SK-N-SH (cell line): ENCODE data around the gene CXADR. TPM values are rescaled to one million over a fixed set of nuclear protein-coding genes. Genes with fewer than 3 reads are reported as not detected.

Experiments
- CTCF ChIA-PET: fragments of 300-600, 350-600 bp; formaldehyde crosslinking; extraction: SDS; loops from one replicate; lab custom pipeline; 2021; lab: Yijun Ruan, JAX
- POLR2A ChIA-PET: fragments of 350-600 bp; sonication (Branson Sonifier 250); formaldehyde crosslinking; extraction: SDS; loops from one replicate; lab custom pipeline; 2020; ENCODE audit warnings: antibody characterized with exemption, inconsistent platforms; lab: Yijun Ruan, JAX
- DNase-seq: peaks from one replicate; pipeline ENCODE4 v3.0.0; 2012
- H2AFZ ChIP-seq: fragments of 200-600 bp; sonication (generic); 2 replicates; pipeline ENCODE4 v1.8.1; 2016; ENCODE audit warnings: antibody characterized with exemption, mild to moderate bottlenecking, low read depth
- H3F3A ChIP-seq: fragments of 200-600 bp; sonication (generic); replicated peaks from 2 replicates; pipeline ENCODE3; 2016; ENCODE audit warnings: antibody characterized with exemption, mild to moderate bottlenecking; ENCODE audit not compliant: insufficient read depth
- H3K27ac ChIP-seq, 2 experiments: fragments of 200-500 bp in 1 of 2; fragments of 200-600 bp in 1 of 2; sonication (Bioruptor generic) in 1 of 2; sonication (generic), shearing (Covaris generic) in 1 of 2; 2 replicates each; pipeline versions ENCODE4 v1.5.1 to v1.6.1; 2014 to 2016; ENCODE audit warnings: low read depth in 2 of 2, inconsistent platforms in 1 of 2, low read length in 1 of 2, mild to moderate bottlenecking in 1 of 2, mixed read lengths in 1 of 2
- H3K27me3 ChIP-seq: fragments of 200-600 bp; sonication (generic), shearing (Covaris generic); 2 replicates; pipeline ENCODE4 v1.6.1; 2016; ENCODE audit warnings: mixed run types; ENCODE audit not compliant: insufficient read depth
- H3K36me3 ChIP-seq, 2 experiments: fragments of 200-500 bp in 1 of 2; fragments of 200-600 bp in 1 of 2; sonication (Bioruptor generic) in 1 of 2; sonication (generic) in 1 of 2; replicated peaks in 1 of 2; 2 replicates each; pipeline versions ENCODE3 to v1.5.1; 2014 to 2016; ENCODE audit warnings: low read length in 1 of 2, mild to moderate bottlenecking in 1 of 2; ENCODE audit not compliant: insufficient read depth in 2 of 2, control insufficient read depth in 1 of 2
- H3K4me1 ChIP-seq, 2 experiments: fragments of 200-500 bp in 1 of 2; fragments of 200-600 bp in 1 of 2; sonication (Bioruptor generic) in 1 of 2; sonication (generic), shearing (Covaris generic) in 1 of 2; 2 replicates each; pipeline versions ENCODE4 v1.5.1 to v1.6.1; 2014 to 2016; ENCODE audit warnings: low read depth in 1 of 2, low read length in 1 of 2, mixed run types in 1 of 2; ENCODE audit not compliant: insufficient read depth in 2 of 2, control insufficient read depth in 1 of 2
- H3K4me2 ChIP-seq: fragments of 200-600 bp; sonication (generic), shearing (Covaris generic); 2 replicates; pipeline ENCODE4 v1.6.1; 2017; ENCODE audit warnings: mixed run types
- H3K4me3 ChIP-seq, 2 experiments: fragments of 200-500 bp in 1 of 2; fragments of 200-600 bp in 1 of 2; sonication (Bioruptor generic) in 1 of 2; sonication (generic), shearing (Covaris generic) in 1 of 2; 2 replicates each; pipeline versions ENCODE4 v1.5.1 to v1.8.1; 2014 to 2016; ENCODE audit warnings: low read depth in 2 of 2, inconsistent platforms in 1 of 2, low read length in 1 of 2, mild to moderate bottlenecking in 1 of 2, mixed read lengths in 1 of 2, moderate library complexity in 1 of 2
- H3K79me2 ChIP-seq: fragments of 200-600 bp; sonication (generic); 2 replicates; pipeline ENCODE4 v1.8.1; 2017; ENCODE audit warnings: mild to moderate bottlenecking; ENCODE audit not compliant: insufficient read depth
- H3K9ac ChIP-seq: fragments of 200-600 bp; sonication (generic); 2 replicates; pipeline ENCODE4 v1.6.1; 2017; ENCODE audit warnings: mixed run types
- H3K9me2 ChIP-seq: fragments of 200-600 bp; sonication (generic); 2 replicates; pipeline ENCODE4 v1.6.1; 2017; ENCODE audit warnings: mixed run types
- H3K9me3 ChIP-seq: fragments of 200-600 bp; sonication (generic); 2 replicates; pipeline ENCODE4 v1.6.1; 2017; ENCODE audit warnings: mixed run types, mild to moderate bottlenecking, moderate library complexity
- H4K20me1 ChIP-seq: fragments of 200-600 bp; sonication (generic); 2 replicates; pipeline ENCODE4 v1.6.1; 2017; ENCODE audit warnings: mild to moderate bottlenecking, mixed run types; ENCODE audit not compliant: insufficient read depth
- CHD2 ChIP-seq: fragments of 150-350 bp; IDR thresholded peaks from 2 replicates; pipeline ENCODE4 v1.6.1; 2018; ENCODE audit warnings: low read length; ENCODE audit not compliant: partially characterized antibody
- EZH2phosphoT487 ChIP-seq: fragments of 200-600 bp; sonication (generic); IDR thresholded peaks from 2 replicates; pipeline ENCODE4 v1.6.1; 2017; ENCODE audit warnings: low read depth, mixed run types, mild to moderate bottlenecking, antibody characterized with exemption, moderate library complexity, borderline replicate concordance
- FOXJ3 ChIP-seq: sonication (generic); formaldehyde crosslinking; IDR thresholded peaks from 2 replicates; pipeline ENCODE4 v1.5.1; 2020; ENCODE audit warnings: mild to moderate bottlenecking, missing genetic modification reagents
- GABPA ChIP-seq: IDR thresholded peaks from 2 replicates; pipeline ENCODE4 v1.4.0; 2012; ENCODE audit warnings: low read depth, mild to moderate bottlenecking
- GATA2 ChIP-seq: sonication (generic); formaldehyde crosslinking; IDR thresholded peaks from 2 replicates; pipeline ENCODE4 v1.5.0; 2020; ENCODE audit warnings: mild to moderate bottlenecking, missing genetic modification reagents
- JUND ChIP-seq: IDR thresholded peaks from 2 replicates; pipeline ENCODE4 v1.4.0; 2012
- MEF2A ChIP-seq: IDR thresholded peaks from 2 replicates; pipeline ENCODE4 v1.4.0; 2012; ENCODE audit warnings: low read depth, borderline replicate concordance
- NFIC ChIP-seq: IDR thresholded peaks from 2 replicates; pipeline ENCODE4 v1.4.0; 2012; ENCODE audit warnings: borderline replicate concordance
- POLR2AphosphoS5 ChIP-seq: IDR thresholded peaks from 2 replicates; pipeline ENCODE4 v1.6.1; 2012; ENCODE audit warnings: low read depth, low read length
- RAD21 ChIP-seq: IDR thresholded peaks from 2 replicates; pipeline ENCODE4 v1.6.1; 2012; ENCODE audit warnings: mild to moderate bottlenecking, low read length
- RCOR1 ChIP-seq: fragments of 150-350 bp; IDR thresholded peaks from 2 replicates; pipeline ENCODE4 v1.6.1; 2017; ENCODE audit warnings: antibody characterized with exemption, low read length
- RFX5 ChIP-seq: IDR thresholded peaks from 2 replicates; pipeline ENCODE4 v1.6.1; 2012; ENCODE audit warnings: mild to moderate bottlenecking, improper control_type of control experiment, low read length
- RXRA ChIP-seq: IDR thresholded peaks from 2 replicates; pipeline ENCODE4 v1.4.0; 2012; ENCODE audit warnings: low read depth, mild to moderate bottlenecking, borderline replicate concordance
- SIN3A ChIP-seq: IDR thresholded peaks from 2 replicates; pipeline ENCODE4 v1.6.1; 2012; ENCODE audit warnings: low read depth, mild to moderate bottlenecking, low read length, moderate library complexity, borderline replicate concordance
- SMC3 ChIP-seq: IDR thresholded peaks from 2 replicates; pipeline ENCODE4 v1.6.1; 2012; ENCODE audit warnings: low read depth, low read length, improper control_type of control experiment
- TAF1 ChIP-seq: IDR thresholded peaks from 2 replicates; pipeline ENCODE4 v1.6.1; 2012; ENCODE audit warnings: low read depth, mild to moderate bottlenecking, low read length, moderate library complexity, borderline replicate concordance
- TCF12 ChIP-seq: IDR thresholded peaks from 2 replicates; pipeline ENCODE4 v1.4.0; 2012
- TEAD4 ChIP-seq: IDR thresholded peaks from 2 replicates; pipeline ENCODE4 v1.4.0; 2012; ENCODE audit warnings: mild to moderate bottlenecking, borderline replicate concordance; ENCODE audit not compliant: insufficient read depth
- YY1 ChIP-seq: IDR thresholded peaks from 2 replicates; pipeline ENCODE4 v1.4.0; 2012; ENCODE audit warnings: low read depth, mild to moderate bottlenecking
- WGBS: methylation state at CpG from one replicate; pipeline ENCODE4 v1.1.6; 2017; ENCODE audit warnings: low lambda C conversion rate; 5-methylcytosine and 5-hydroxymethylcytosine counted together
- polyA plus RNA-seq, 3 experiments: library from polyadenylated mRNA; depleted of rRNA; stranded (reverse); fragments of >200 nt; gene quantifications; 2 replicates each; pipeline ENCODE4 v1.2.3, GENCODE V29; 2012
- TF ChIP-seq, protein P1 (sequence below): IDR thresholded peaks from 2 replicates; pipeline ENCODE4 v1.4.0; 2012; ENCODE audit warnings: low read depth
- TF ChIP-seq, protein P2 (sequence below): IDR thresholded peaks from 2 replicates; pipeline ENCODE4 v1.4.0; 2012; ENCODE audit warnings: low read depth, borderline replicate concordance
- TF ChIP-seq, protein P3 (sequence below): fragments of 150-350 bp; IDR thresholded peaks from 2 replicates; pipeline ENCODE4 v1.6.1; 2016; ENCODE audit warnings: mild to moderate bottlenecking, low read depth, low read length

Gene CXADR
- polyA plus RNA-seq, 1 of the 3 experiments (the other 2 are of a cell fraction): 1.1 TPM

DNA sequence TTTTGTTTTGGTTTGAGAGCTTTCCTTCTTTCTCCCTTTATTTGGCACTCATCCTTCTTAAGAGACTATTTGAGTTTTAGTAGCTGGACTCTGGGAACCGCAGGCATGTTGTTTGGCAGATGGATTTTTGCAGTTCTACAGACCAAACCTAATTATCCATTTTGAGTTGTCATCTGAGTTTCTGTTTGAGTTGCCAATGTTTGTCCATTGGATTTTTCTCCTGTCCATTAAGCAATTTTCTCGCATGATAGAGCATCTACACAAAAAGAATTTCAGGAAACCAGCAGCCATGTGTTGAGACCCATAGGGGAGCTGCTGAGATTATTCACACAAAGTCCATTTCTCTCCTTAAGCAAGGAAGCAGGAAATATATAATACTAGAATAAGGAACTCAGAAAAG lies 17.2 kb upstream of the CXADR start:
- Histone ChIP-seq H3K9me2 (no peaks in the 10 kb centered on the region), H3K4me3 (no peak overlapping the region), H3K9me3 (no peaks in the 10 kb centered on the region), H3K4me1 (peaks cover 0 to 14% of the 10 kb centered on the region in 2 experiments; a peak in 3 of 4 replicates), H4K20me1 (no peaks in the 10 kb centered on the region), H2AFZ (no peak overlapping the region), H3K4me2 (no peak overlapping the region), H3K27ac (no peak overlapping the region), H3K36me3 (no peaks in the 10 kb centered on the region), H3K27me3 (no peaks in the 10 kb centered on the region; the same call in 1 of the 2 replicates), H3K79me2 (no peaks in the 10 kb centered on the region), H3F3A (peaks cover 16% of the 10 kb centered on the region), H3K9ac (no peak overlapping the region)
- CTCF ChIA-PET: interaction anchor here (0.7 to 1.9 kb wide), 2 partner anchors 16 to 17 kb away, joined by 3 to 4 read pairs; partner anchors contain the start of gene CXADR
- TF ChIP-seq, protein P1, sequence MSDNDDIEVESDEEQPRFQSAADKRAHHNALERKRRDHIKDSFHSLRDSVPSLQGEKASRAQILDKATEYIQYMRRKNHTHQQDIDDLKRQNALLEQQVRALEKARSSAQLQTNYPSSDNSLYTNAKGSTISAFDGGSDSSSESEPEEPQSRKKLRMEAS: no peak
- TF ChIP-seq RAD21 (no peak), JUND (no peak), MEF2A (no peak), SMC3 (no peak), NFIC (no peak), RXRA (no peak), RFX5 (no peak), TAF1 (no peak), FOXJ3 (CRISPR knock-in tag) (no peak), TCF12 (no peak)
- WGBS: 69% methylated on average over 2 of the region's 2 CpGs
- no peak for DNase-seq
- POLR2A ChIA-PET: no interaction called here

DNA sequence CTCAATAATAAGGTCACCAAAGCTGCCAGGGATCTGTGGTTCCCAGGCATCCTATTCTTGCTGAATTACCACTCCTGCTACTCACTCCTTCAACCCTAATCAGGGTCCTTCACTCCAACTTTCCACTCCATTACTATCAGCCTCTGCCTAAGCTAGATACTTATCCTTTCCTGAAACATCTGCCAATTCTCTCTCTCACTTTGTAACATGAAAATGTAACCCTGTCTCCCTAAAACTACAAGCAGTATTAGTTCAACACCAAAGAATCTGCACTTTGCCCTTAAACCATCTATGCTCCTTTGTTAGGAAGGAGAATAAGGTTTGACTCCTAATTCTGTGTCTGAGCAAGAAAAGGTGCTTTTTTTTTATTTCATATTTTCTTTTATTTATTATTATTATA lies 15.5 kb upstream of the CXADR start:
- POLR2A ChIA-PET: no interaction called here

More for the DNA sequence above, 15.5 kb upstream of the CXADR start:
- Histone ChIP-seq H3K4me3 (no peak overlapping the region), H3K79me2 (no peaks in the 10 kb centered on the region), H3F3A (peaks cover 3% of the 10 kb centered on the region), H3K9ac (no peak overlapping the region), H3K36me3 (no peaks in the 10 kb centered on the region), H2AFZ (no peak overlapping the region), H3K27me3 (no peaks in the 10 kb centered on the region; the same call in 1 of the 2 replicates), H4K20me1 (no peaks in the 10 kb centered on the region), H3K4me2 (no peak overlapping the region)
- no peak for DNase-seq
- CTCF ChIA-PET: interaction anchor here (1.0 kb wide), 1 partner anchor 16 kb away, joined by 3 read pairs; the partner anchor contains the start of gene CXADR
- TF ChIP-seq NFIC (no peak), RAD21 (no peak), RCOR1 (no peak), FOXJ3 (CRISPR knock-in tag) (no peak), EZH2phosphoT487 (no peak), TCF12 (no peak), CHD2 (no peak), GATA2 (no peak), MEF2A (no peak), GABPA (no peak), TEAD4 (no peak), RXRA (no peak), POLR2AphosphoS5 (no peak), YY1 (no peak), SIN3A (no peak)
- TF ChIP-seq, protein P2, sequence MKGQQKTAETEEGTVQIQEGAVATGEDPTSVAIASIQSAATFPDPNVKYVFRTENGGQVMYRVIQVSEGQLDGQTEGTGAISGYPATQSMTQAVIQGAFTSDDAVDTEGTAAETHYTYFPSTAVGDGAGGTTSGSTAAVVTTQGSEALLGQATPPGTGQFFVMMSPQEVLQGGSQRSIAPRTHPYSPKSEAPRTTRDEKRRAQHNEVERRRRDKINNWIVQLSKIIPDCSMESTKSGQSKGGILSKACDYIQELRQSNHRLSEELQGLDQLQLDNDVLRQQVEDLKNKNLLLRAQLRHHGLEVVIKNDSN: no peak
- TF ChIP-seq, protein P3, sequence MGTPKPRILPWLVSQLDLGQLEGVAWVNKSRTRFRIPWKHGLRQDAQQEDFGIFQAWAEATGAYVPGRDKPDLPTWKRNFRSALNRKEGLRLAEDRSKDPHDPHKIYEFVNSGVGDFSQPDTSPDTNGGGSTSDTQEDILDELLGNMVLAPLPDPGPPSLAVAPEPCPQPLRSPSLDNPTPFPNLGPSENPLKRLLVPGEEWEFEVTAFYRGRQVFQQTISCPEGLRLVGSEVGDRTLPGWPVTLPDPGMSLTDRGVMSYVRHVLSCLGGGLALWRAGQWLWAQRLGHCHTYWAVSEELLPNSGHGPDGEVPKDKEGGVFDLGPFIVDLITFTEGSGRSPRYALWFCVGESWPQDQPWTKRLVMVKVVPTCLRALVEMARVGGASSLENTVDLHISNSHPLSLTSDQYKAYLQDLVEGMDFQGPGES: no peak
- TF ChIP-seq, all 33 proteins: peak for 0
- Histone ChIP-seq H3K4me1 (peaks cover 0 to 5% of the 10 kb centered on the region in 2 experiments; a peak in 2 of 4 replicates), H3K9me2 (no peaks in the 10 kb centered on the region), H3K9me3 (no peaks in the 10 kb centered on the region), H3K27ac (no peak overlapping the region)
